Heart left ventricle (tissue), 16 donors: Measurements from ENCODE around the gene CACNA1G. TPM values are rescaled to one million over a fixed set of nuclear protein-coding genes. Genes with fewer than 3 reads are reported as not detected.

Source experiments
- ATAC-seq, 4 donors: fragments of 200-7000 bp; cut with Tn5 transposase; one replicate each; pipeline ENCODE4 v1.9.1; 2020 to 2022; ENCODE audit warnings: moderate library complexity in 4 of 4, mild to moderate bottlenecking in 3 of 4, moderate number of reproducible peaks in 1 of 4
- DNase-seq, 5 donors: peaks; one replicate each; pipeline ENCODE4 v3.0.0-alpha.2; 2020
- H3K27ac ChIP-seq, 12 donors: fragments of 200-600 bp; sonication (generic) in 4 of 12; one replicate each; pipeline versions ENCODE4 v1.5.0 to v1.8.0; 2016 to 2022; ENCODE audit warnings: mild to moderate bottlenecking in 2 of 12
- H3K27me3 ChIP-seq, 9 donors: fragments of 200-600 bp; sonication (generic) in 2 of 9; one replicate each; pipeline versions ENCODE4 v1.5.1 to v1.8.0; 2016 to 2022; ENCODE audit warnings: mild to moderate bottlenecking in 3 of 9
- H3K36me3 ChIP-seq, 9 donors: fragments of 200-600 bp; sonication (generic) in 2 of 9; one replicate each; pipeline versions ENCODE4 v1.5.0 to v1.8.0; 2018 to 2022; ENCODE audit warnings: mild to moderate bottlenecking in 2 of 9
- H3K4me1 ChIP-seq, 12 donors: fragments of 200-600 bp; sonication (generic) in 4 of 12; one replicate each; pipeline versions ENCODE4 v1.5.0 to v1.8.0; 2016 to 2022; ENCODE audit warnings: mild to moderate bottlenecking in 3 of 12
- H3K4me3 ChIP-seq, 12 donors: fragments of 200-600 bp; sonication (generic) in 4 of 12; one replicate each; pipeline versions ENCODE4 v1.5.0 to v1.8.0; 2017 to 2022; ENCODE audit warnings: mild to moderate bottlenecking in 9 of 12, moderate library complexity in 4 of 12
- H3K9me3 ChIP-seq, 12 donors: fragments of 200-600 bp; sonication (generic) in 4 of 12; one replicate each; pipeline versions ENCODE4 v1.5.0 to v1.8.0; 2016 to 2022; ENCODE audit warnings: mild to moderate bottlenecking in 1 of 12
- POLR2A ChIP-seq, 2 donors: fragments of 450-650 bp; IDR thresholded peaks; one replicate each; pipeline ENCODE4 v1.6.1; 2017; ENCODE audit warnings: antibody characterized with exemption in 2 of 2, mild to moderate bottlenecking in 2 of 2, moderate library complexity in 2 of 2
- WGBS, 4 donors: extraction: QIAGEN DNeasy Blood & Tissue Kit in 2 of 4; methylation state at CpG; one replicate each; pipeline versions ENCODE4 v1.1.5 to v1.1.7; 2013 to 2018; 5-methylcytosine and 5-hydroxymethylcytosine counted together
- intact Hi-C, 10 donors: fragments of 100-400 bp; cut with DNase I; formaldehyde crosslinking; loops; one replicate each; pipeline versions ENCODE4 v1.11.1 to v1.14.2; 2022
- polyA plus RNA-seq, 2 donors: library from polyadenylated mRNA; stranded (reverse); fragments of 200-250 nt; gene quantifications; one replicate each; pipeline ENCODE4 v1.2.3, GENCODE V29; 2013
- total RNA-seq, 9 donors: library from RNA; depleted of rRNA in 2 of 9; stranded (reverse); fragments of >200 nt in 2 of 9; fragmentation: NEBNext Ultra II Directional in 3 of 9; extraction: Animal tissue kit (Norgen Biotek cat#: 25700) in 3 of 9; gene quantifications; one replicate each; pipeline versions ENCODE4 v1.1.0 to v1.2.4, GENCODE V29; 2016 to 2023
- TF ChIP-seq, protein P1 (sequence below), 12 donors: fragments of 200-600 bp; sonication (generic) in 4 of 12; IDR thresholded peaks; one replicate each; pipeline versions ENCODE4 v1.5.0 to v1.8.0; 2018 to 2022; ENCODE audit warnings: antibody characterized with exemption in 12 of 12, mild to moderate bottlenecking in 5 of 12
- donor health status: ischemic (EF 13 %, LVEDD 7.1; RV severe dilation, severe dysfunction).
- donor health status: healthy with polysubstance abuse.
- donor health status: DM: no; HTN: yes; CAD: no.
- donor health status: DM: no; HTN: no; CAD: no.
- donor health status: ischemic (EF 25% LVEDD 6.9; RV normal size, moderate dysfunction).
- donor health status: ischemic (EF 25% LVEDD 5.7; RV mildly dilated, moderate dysfunction).
- donor health status: healthy.
- donor health status: DM: yes; HTN: yes; CAD: no.
- donor health status: ischemic (EF 35%, LVEDD 5.7; RV mildly dilated, moderate dysfunction).
- donor health status: nonischemic (EF 11% LVEDD 7.7; RV severe dilation, severe dysfunction).
- donor health status: DM: yes; HTN: yes; CAD: no.
- donor health status: PGD.
- donor health status: ischemic (EF 29% LVEDD 5.4; RV normal size, mild dysfunction).
- donor health status: nonischemic (EF 23%, LVEDD 6.1; RV moderate dilation, normal function).

CACNA1G gene
- total and polyA plus RNA-seq, 11 donors, result 0.02 to 0.48 (median 0.13) TPM; not detected in 1

DNA sequence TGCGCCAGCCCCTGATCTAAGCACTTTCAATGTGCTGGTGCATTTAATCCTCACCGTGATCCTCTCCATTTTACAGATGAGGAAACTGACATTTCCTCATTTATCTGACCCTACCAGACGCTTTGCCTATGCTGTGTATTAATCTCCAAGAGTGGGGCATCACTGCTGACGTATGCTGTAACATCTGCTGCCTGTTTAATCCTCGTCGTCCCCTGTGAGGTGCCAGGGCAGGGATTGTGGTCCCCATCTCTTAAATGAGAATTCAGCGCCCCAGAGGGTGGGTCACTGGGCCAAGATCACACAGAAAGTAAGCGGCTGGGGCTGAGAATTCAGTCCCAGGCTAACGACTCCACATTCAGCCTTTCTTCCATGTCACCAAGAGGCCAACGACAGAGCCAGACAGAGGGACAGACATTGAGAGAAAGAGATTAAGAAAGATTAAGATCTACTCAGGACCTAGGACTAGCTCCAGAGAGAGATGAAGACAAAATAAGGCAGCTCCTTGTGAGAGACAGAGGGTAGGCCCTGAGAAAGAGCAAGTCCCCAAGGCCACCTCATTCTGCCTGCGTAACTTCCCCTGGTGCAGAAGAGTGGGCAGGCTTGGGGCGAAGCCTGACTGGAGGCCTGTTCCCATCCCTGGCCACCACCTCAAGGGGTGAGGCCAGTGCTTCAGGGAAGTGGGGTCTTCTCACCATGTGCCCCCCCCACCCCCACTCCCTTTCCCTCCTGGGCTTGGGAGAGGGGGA lies 13.5 kb downstream of the CACNA1G start:
- Histone ChIP-seq H3K27ac (no peak overlapping the region), H3K36me3 (no peaks in the 10 kb centered on the region), H3K4me3 (no peak overlapping the region), H3K4me1 (no peaks in the 10 kb centered on the region), H3K27me3 (no peaks in the 10 kb centered on the region), H3K9me3 (no peaks in the 10 kb centered on the region)
- ATAC-seq (no peak), DNase-seq (no peak)
- intact Hi-C loops, result no loop called here
- TF ChIP-seq POLR2A (IDR thresholded peaks at IDR 0.05), result no peak
- TF ChIP-seq, protein P1, sequence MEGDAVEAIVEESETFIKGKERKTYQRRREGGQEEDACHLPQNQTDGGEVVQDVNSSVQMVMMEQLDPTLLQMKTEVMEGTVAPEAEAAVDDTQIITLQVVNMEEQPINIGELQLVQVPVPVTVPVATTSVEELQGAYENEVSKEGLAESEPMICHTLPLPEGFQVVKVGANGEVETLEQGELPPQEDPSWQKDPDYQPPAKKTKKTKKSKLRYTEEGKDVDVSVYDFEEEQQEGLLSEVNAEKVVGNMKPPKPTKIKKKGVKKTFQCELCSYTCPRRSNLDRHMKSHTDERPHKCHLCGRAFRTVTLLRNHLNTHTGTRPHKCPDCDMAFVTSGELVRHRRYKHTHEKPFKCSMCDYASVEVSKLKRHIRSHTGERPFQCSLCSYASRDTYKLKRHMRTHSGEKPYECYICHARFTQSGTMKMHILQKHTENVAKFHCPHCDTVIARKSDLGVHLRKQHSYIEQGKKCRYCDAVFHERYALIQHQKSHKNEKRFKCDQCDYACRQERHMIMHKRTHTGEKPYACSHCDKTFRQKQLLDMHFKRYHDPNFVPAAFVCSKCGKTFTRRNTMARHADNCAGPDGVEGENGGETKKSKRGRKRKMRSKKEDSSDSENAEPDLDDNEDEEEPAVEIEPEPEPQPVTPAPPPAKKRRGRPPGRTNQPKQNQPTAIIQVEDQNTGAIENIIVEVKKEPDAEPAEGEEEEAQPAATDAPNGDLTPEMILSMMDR (IDR thresholded peaks at IDR 0.05), result no peak
- 87 to 91% (median 89%) methylated on average over 12 of the region's 12 CpGs for WGBS, 4 donors

DNA sequence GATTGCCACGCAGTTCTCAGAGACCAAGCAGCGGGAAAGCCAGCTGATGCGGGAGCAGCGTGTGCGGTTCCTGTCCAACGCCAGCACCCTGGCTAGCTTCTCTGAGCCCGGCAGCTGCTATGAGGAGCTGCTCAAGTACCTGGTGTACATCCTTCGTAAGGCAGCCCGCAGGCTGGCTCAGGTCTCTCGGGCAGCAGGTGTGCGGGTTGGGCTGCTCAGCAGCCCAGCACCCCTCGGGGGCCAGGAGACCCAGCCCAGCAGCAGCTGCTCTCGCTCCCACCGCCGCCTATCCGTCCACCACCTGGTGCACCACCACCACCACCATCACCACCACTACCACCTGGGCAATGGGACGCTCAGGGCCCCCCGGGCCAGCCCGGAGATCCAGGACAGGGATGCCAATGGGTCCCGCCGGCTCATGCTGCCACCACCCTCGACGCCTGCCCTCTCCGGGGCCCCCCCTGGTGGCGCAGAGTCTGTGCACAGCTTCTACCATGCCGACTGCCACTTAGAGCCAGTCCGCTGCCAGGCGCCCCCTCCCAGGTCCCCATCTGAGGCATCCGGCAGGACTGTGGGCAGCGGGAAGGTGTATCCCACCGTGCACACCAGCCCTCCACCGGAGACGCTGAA lies 15.2 kb downstream of the CACNA1G start:
- intact Hi-C loops, result no loop called here
- Histone ChIP-seq H3K27me3 (no peaks in the 10 kb centered on the region), H3K36me3 (no peaks in the 10 kb centered on the region), H3K9me3 (no peaks in the 10 kb centered on the region), H3K4me1 (no peaks in the 10 kb centered on the region), H3K27ac (no peak overlapping the region), H3K4me3 (no peak overlapping the region)
- 87 to 94% (median 91%) methylated on average over 22 to 33 of the region's 33 CpGs for WGBS, 4 donors
- ATAC-seq (no peak), DNase-seq (no peak)
- no peak for TF ChIP-seq POLR2A (IDR thresholded peaks at IDR 0.05)
- TF ChIP-seq, protein P1 (IDR thresholded peaks at IDR 0.05), result no peak

DNA sequence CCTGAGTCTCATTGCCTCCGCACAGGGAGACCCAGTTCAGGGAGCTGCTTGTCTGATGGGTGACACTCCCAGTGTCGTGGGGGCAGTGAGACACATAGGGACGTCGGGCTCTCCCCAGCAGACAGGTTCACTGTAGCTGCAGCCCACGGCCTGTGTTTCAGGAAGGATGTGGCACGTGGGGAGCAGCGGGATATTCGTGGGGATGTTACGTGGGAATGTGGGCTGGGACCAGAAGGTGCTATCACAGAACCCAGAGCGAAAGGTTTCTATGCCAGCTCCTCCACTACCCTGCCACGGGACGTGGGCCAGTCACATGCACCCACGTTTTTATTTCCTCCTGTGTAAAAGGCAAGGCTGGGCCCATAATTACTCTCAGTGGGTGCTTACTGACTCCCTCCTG lies 16.3 kb downstream of the CACNA1G start:
- no peaks in the 10 kb centered on the region for H3K27me3 ChIP-seq
- intact Hi-C loops, result no loop called here
- H3K4me1 ChIP-seq, result no peaks in the 10 kb centered on the region
- no peaks in the 10 kb centered on the region for H3K36me3 ChIP-seq
- no peak overlapping the region for H3K27ac ChIP-seq
- no peaks in the 10 kb centered on the region for H3K9me3 ChIP-seq
- 72 to 81% (median 77%) methylated on average over 11 to 13 of the region's 13 CpGs for WGBS, 4 donors
- H3K4me3 ChIP-seq, result no peak overlapping the region
- no peak for TF ChIP-seq POLR2A (IDR thresholded peaks at IDR 0.05)
- TF ChIP-seq, protein P1 (IDR thresholded peaks at IDR 0.05), result no peak
- ATAC-seq, result no peak
- DNase-seq, result no peak

DNA sequence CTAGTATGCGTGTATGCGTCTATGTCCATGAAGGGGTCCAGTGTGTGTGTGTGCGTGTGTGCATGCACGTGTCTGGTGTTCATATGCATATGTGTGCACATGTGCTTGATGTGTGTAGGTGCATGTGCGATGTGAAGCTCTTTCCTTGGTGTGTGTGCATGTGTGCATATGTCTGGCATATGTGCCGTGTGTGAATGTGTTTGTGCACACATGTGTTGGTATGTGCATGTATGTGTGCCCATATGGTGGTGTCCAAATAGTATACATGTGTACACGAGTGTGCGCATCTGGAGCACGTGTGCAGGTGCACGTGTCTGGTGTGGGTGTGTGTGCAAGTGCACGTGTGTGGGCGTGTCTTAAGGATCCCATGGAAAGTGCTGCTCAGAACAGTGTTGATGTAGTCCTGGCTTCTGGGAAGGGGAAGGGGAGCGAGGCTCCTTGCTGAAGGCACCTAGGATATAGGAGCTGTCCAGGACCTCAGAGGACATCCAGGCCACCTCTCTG lies 17.0 kb downstream of the CACNA1G start:
- intact Hi-C loops, result no loop called here
- 88 to 93% (median 92%) methylated on average over 13 of the region's 13 CpGs for WGBS, 4 donors
- TF ChIP-seq, protein P1 (IDR thresholded peaks at IDR 0.05), result no peak
- TF ChIP-seq POLR2A (IDR thresholded peaks at IDR 0.05), result no peak
- H3K36me3 ChIP-seq, result no peaks in the 10 kb centered on the region
- H3K27me3 ChIP-seq, result no peaks in the 10 kb centered on the region
- no peak for ATAC-seq
- H3K4me3 ChIP-seq, result no peak overlapping the region
- DNase-seq, result no peak
- H3K9me3 ChIP-seq, result no peaks in the 10 kb centered on the region
- H3K4me1 ChIP-seq, result peaks cover 0 to 5% (median 0%) of the 10 kb centered on the region in 12 donors
- no peak overlapping the region for H3K27ac ChIP-seq
